SU-DHL-6 (cell line): ENCODE data around the gene TAGLN2.

Source experiments
- EZH2phosphoT487 ChIP-seq: fragments of 200-600 bp; sonication (generic), shearing (Covaris generic); conservative IDR thresholded peaks from 2 replicates; pipeline ENCODE4 v1.6.1; 2018; ENCODE audit warnings: mild to moderate bottlenecking, antibody characterized with exemption, low read length, moderate library complexity, mixed read lengths
- TF ChIP-seq, protein P1 (sequence below): fragments of 200-600 bp; sonication (generic); IDR thresholded peaks from one replicate; pipeline ENCODE4 v1.5.1; 2017; ENCODE audit warnings: antibody characterized with exemption, mild to moderate bottlenecking, low read length, moderate library complexity; ENCODE audit not compliant: insufficient read depth, poor library complexity, severe bottlenecking

DNA sequence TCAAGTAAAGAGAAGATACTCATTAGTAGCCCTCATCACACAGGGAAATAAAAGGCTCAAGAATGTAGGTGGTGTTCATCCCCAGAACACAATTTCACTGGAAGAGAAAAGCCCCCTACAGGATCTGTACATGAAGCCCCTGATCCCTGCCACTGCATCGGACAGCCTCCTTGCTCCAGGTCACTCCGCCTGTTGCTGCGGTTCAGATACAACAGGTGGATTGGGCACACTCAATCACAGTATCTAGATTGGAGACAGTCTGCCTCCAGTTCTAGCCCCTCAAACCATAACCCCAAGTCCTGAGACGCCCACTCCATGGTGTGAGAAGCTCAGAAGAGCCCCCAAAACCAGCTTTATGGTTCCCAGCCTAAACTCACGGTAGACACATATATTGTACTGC is 27.6 kb upstream of the TAGLN2 start:
- TF ChIP-seq EZH2phosphoT487, result no peak
- TF ChIP-seq, protein P1, sequence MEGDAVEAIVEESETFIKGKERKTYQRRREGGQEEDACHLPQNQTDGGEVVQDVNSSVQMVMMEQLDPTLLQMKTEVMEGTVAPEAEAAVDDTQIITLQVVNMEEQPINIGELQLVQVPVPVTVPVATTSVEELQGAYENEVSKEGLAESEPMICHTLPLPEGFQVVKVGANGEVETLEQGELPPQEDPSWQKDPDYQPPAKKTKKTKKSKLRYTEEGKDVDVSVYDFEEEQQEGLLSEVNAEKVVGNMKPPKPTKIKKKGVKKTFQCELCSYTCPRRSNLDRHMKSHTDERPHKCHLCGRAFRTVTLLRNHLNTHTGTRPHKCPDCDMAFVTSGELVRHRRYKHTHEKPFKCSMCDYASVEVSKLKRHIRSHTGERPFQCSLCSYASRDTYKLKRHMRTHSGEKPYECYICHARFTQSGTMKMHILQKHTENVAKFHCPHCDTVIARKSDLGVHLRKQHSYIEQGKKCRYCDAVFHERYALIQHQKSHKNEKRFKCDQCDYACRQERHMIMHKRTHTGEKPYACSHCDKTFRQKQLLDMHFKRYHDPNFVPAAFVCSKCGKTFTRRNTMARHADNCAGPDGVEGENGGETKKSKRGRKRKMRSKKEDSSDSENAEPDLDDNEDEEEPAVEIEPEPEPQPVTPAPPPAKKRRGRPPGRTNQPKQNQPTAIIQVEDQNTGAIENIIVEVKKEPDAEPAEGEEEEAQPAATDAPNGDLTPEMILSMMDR, result no peak
